Right ventricle myocardium inferior (tissue), 1 donor: ENCODE data around the gene CCNJL. TPM values are rescaled to one million over a fixed set of nuclear protein-coding genes. Genes with fewer than 3 reads are reported as not detected.
"Not testable (repeated sequence)": the region's sequence is repeated elsewhere in the genome, so short reads cannot be mapped to it uniquely, and the experiment has no call there.

Experiments
- ATAC-seq: fragments of 200-7000 bp; cut with Tn5 transposase; one replicate; pipeline ENCODE4 v1.9.1; 2020; ENCODE audit warnings: mild to moderate bottlenecking, moderate library complexity
- DNase-seq: peaks from one replicate; pipeline ENCODE4 v3.0.0; 2021; ENCODE audit errors: missing footprints
- intact Hi-C: fragments of 100-400 bp; cut with DNase I; formaldehyde crosslinking; loops from one replicate; pipeline ENCODE4 v1.11.0; 2022
- total RNA-seq: library from RNA; stranded (reverse); fragmentation: NEBNext Ultra II Directional; extraction: Animal tissue kit (Norgen Biotek cat#: 25700); gene quantifications from one replicate; pipeline ENCODE4 v1.2.1, GENCODE V29; 2021
- donor health status: DM: no; HTN: yes; CAD: no; lungs with severe emphysema.

Gene CCNJL
- total RNA-seq, 1 donor from 2014 or later = 10.2 TPM

DNA sequence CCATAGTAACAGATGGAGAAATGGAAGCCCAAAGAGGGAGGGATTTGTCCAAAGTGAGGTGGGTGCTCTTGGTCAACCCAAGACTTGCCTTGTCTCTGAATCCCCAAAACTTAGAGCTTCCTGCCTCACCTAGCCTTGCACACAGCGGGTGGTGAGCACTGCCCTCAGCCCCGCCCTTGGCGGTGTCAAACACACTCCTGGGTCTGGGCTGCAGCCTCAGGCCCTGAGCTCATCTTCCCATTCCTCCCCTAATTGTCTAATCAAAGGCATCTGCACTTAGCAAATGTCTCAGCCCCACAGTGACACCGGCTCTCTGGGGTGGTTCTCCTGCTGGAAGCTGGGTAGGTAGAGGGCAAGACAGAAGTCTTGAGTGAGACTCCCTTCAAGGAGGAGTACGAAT is 62.1 kb downstream of the CCNJL start:
- intact Hi-C loops = no loop called here
- DNase-seq (no peak), ATAC-seq (no peak)

DNA sequence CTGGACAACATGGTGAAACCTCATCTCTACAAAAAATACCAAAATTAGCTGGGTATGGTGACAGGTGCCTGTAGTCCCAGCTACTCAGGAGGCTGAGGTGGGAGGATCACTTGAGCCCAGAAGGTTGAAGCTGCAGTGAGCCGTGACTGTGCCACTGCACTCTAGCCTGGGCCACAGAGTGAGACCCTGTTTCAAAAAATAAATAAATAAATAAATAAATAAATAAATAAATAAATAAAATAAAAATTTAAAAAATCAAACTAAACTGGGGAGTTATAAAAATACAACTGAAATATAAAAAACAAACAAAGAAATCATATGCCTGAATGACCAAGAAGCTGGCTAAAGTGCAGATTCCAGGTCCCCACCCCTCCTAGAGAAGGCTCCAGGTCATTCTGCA is 62.8 kb downstream of the CCNJL start:
- intact Hi-C loops, DNase-seq, ATAC-seq: not testable (repeated sequence)

DNA sequence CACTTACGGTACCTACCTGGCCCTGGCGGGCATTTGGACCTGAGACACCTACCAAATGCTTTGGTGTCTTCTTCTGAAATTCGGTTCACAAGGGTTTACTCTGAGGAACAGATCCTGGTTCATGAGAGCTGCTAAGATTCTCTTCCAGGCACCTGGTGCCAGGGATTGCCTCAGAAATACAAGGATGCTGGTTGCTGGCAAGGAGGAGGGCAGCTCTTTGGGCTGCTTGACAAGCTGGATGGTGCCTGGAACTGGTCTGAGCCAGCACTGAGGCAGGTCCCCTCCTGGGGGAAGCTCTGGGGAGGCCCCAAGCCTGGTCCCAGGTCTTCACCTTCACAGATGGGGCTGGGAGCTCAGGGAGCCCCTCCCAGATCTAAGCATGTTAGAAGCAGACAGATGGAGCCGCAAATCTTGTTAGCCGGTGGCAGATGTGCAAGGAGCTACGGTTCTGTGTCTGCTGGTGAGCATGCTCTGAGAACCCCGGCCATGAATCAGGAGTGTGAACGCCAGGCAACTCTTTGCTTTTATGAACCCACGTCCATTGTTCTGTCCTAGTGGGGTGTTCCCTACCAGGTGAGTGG is 66.8 kb downstream of the CCNJL start:
- intact Hi-C loops = no loop called here

DNA sequence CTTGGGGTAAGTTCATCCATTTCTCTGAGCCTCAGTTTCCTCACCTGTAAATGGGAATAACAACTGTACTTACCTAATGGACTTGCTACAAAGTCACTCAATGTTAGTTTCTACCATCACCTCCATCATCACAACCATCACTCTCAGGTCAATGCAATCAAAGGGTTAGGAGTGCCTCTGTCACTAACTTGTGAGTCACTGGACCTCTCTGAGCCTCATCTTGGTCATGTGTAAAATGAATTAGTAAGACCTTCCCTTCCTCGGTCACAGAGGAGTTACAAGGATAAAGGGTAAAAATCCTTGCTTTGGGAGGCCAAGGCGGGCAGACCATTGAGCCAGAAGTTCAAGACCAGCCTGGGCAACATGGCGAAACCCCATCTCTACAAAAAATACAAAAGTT is 70.2 kb downstream of the CCNJL start:
- intact Hi-C loops = no loop called here

More for the DNA sequence above, 66.8 kb downstream of the CCNJL start:
- no peak for DNase-seq
- no peak for ATAC-seq

DNA sequence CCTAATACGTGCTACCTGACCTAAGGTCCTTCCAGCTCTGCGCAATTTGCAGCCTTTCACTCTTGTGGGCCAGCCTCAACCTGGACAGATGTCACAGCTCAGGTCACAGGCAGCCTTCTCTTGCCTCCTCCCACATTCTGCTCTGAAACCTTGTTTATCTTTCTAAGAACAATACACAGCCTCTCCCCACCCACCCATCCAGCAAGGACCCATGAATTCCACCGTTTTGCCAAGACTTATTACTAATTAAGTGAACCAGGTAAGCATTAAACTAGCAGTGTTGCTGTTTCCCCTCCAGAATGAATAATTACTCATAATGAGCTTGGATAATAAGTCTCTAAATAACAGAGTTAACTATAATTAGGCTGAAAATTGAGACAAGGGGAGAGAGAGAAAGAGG is 72.0 kb downstream of the CCNJL start:
- ATAC-seq (no peak), DNase-seq (no peak)
- intact Hi-C loops = no loop called here

More for the DNA sequence above, 70.2 kb downstream of the CCNJL start:
- no peak for ATAC-seq
- no peak for DNase-seq

DNA sequence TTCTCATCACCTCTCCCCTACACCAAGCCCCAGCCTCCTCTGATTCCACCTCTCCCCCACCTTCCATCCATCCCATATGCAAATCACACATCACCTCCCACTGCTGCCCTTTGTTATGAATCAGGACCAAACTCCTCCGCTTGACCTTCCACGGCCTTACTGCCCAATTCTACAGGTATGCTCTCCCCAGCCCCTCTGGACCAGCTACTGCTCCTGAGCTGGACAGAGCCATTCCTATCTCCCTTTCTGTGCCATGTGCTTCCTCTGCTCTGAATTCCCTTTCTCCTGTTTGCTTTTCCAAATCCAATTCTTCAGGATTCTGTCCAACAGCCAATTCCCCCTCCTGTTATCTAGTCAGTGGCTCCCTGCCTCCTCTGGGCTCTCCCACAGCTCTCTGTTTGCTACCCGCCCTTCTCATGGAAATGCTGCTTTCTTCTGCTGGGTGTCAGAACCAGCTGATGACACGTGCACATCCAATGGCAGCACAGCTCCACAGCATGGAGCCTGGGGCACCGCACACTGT is 74.7 kb downstream of the CCNJL start:
- ATAC-seq (no peak), DNase-seq (no peak)
- intact Hi-C loops = no loop called here

DNA sequence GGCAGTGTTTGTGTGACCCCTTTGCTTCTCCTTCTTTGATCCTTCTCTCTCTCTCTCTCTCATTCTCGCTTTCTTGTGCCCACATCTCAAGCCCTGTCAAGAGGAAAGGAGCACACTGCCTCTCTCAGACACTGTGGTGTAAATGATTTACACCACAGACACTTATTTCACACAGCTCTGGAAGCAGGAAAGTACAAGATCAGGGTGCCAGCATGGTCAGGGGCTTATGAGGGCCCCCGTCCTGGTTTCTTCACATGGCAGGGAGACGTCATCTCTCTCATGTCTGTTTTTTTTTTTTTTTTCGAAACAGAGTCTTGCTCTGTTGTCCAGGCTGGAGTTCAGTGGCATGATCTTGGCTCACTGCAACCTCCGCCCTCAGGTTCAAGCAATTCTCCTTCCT is 76.6 kb downstream of the CCNJL start:
- no peak for ATAC-seq
- intact Hi-C loops = no loop called here
- DNase-seq = no peak

DNA sequence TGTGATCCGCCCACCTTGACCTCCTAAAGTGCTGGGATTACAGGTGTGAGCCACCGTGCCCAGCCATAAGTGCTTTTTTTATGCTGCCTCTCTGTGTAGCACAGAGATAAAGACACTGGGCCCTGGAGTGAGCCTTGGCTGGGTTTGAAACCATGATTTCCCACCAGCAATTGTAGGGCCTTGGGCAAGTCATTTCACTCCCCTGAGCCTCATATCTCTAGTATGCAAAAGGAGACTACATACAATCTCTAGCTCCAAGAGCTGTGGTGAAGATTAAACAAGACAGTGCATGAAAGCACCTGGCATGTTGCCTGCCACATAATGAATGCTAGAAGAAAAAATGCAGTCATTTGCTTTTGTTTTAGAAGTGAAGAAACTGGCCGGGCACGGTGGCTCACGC is 79.1 kb downstream of the CCNJL start:
- ATAC-seq (no peak), DNase-seq (no peak)
- intact Hi-C loops = no loop called here

DNA sequence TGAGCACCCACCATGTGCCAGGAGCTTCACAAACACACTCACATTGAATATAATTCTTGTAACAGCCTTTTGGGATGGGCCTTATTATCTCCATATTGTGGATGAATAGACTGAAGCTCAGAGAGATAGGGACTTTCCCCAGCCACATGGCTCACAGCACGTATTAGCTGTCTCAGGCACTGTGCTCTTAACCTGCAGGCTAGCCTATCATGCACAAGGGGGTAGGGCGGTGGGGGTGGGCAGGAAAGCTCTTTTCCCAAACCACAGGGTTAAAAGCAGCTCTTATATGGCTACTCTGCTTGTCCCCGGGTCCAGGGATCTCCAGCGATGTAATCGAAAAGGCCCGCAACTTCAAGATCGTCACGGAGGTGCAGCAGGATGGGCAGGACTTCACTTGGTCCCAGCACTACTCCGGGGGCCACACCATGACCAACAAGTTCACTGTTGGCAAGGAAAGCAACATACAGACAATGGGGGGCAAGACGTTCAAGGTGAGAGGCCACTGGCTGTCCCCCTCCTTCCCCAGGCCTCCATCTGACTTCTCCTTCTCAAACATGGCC is 80.5 kb downstream of the CCNJL start:
- intact Hi-C loops = no loop called here
- no peak for ATAC-seq

DNA sequence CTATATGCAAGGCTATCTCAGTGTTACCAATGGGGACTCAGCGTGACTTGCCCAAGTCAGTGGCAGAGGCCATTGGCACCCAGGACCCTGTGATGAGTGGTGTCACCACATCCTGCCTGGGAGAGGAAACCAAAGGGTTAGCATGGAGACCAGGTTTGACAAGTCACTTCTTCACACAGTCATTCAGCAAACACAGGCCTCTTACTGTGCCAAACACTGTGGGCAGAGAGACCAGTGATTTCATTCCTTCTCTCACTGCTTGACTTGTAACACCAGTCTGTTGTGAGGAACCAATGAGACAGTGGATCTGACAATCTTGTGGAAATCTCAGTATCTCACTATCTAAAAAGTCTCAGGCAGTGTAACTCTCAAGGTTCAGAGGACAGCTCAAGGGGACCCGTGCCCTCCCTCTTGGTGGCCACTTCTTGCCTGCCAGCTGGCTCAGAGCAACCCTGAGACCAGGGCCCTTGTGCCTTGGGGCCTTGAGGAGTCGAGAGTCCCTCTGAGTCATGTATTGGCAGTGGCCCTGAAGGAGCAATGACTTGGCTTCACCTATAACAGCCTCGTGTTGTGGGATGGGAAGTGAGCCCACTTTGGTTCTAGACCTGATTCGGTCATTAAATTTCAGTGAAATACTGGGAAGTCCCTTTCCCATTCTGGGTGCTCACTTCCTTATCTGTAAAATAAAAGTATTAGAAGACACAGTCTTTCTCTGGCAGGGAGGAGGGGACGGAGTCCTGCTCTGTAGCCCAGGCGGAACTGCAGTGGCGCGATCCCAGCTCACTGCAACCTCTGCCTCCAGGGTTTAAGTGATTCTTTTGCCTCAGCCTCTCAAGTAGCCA is 81.5 kb downstream of the CCNJL start:
- DNase-seq = no peak

More for the DNA sequence above, 80.5 kb downstream of the CCNJL start:
- DNase-seq = no peak

DNA sequence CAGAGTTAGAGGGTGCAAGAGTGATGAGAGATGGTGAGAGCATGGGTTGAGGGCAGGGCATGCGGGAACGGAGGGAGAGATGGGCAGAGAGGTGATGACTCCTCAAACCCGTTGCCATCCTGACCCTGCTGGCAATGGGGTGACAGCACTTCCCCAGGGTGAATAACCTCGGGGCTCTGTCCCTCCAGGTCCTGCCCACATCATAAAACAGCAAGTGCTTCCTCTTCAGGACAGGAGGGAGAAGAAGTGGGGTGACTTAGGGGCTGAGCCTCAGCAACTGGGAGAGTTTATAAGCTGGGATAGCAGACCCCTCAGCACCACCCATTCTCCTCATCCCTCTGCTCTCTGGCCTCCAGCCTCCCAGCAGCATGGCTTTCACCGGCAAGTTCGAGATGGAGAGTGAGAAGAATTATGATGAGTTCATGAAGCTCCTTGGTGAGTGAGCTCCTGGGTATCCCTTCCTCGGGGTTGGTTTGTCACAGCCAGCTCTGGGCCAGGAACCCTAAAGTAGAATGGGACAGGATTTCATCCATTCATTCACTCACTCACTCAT is 83.1 kb downstream of the CCNJL start, which contains the start of gene FABP6:
Gene FABP6 (plus strand): TSS at position 317 of the 553 bp plus-strand sequence. CDS start 52 bp downstream, at position 369.
- no peak for DNase-seq
- intact Hi-C loops = no loop called here
- ATAC-seq = no peak

More for the DNA sequence above, 81.5 kb downstream of the CCNJL start:
- peak; percentile 23 for ATAC-seq
- intact Hi-C loops = no loop called here

DNA sequence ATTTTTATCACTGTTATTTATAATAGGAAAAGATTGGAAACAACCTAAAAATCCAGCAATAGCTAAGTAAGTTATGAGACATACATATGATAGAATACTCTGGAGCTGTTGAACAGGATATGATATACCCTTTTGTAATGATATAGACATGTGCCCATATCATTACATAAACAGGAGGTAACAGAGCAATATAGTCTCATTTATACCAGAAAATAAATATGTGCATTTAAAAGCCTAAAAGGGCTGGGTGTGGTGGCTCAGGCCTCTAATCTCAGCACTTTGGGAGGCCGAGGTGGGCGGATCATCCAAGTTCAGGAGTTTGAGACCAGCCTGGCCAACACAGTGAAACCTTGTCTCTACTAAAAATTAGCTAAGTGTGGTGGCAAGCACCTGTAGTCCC is 85.4 kb downstream of the CCNJL start:
- DNase-seq (no peak), ATAC-seq (no peak)
- intact Hi-C loops = no loop called here

DNA sequence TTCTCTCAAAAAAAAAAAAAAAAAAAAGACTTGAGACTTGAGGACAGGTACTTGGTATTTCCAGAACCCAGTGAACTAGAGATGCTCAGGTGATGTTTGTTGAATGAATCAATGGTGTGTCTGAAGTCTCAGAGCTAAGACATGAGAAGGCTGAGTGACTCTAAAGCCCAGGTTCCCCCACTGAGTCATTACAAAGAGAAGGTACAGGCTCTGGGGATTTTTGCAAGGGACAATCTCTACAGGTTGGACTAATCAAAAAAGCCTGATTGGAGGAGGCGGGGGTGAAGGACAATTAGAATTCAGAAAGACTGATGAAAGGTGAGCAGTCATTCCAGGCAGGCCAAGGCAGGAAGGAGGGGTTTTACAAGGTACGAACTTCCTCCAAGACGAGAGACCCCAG is 91.3 kb downstream of the CCNJL start:
- ATAC-seq = no peak
- intact Hi-C loops = no loop called here

DNA sequence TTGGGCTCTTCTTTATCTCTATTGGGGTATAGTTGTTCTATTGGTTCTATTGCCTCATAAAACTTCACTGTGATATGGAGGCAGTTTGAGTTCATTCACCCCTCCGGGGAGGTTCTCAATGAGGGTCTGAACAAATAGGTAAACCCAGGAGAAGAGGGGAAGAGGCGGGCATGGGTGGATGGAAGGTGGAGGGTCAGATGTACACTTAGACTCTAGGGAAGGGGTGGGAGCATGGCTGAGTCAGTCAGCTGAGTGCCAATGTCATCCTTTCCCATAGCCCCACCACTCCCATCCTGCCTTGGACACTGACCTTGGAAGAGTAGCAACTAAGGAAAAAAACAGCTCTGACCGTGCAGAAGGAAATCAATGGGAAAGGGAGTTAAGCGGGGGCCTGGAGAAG is 93.0 kb downstream of the CCNJL start:
- intact Hi-C loops = no loop called here
- ATAC-seq = no peak
- no peak for DNase-seq

More for the DNA sequence above, 91.3 kb downstream of the CCNJL start:
- no peak for DNase-seq

DNA sequence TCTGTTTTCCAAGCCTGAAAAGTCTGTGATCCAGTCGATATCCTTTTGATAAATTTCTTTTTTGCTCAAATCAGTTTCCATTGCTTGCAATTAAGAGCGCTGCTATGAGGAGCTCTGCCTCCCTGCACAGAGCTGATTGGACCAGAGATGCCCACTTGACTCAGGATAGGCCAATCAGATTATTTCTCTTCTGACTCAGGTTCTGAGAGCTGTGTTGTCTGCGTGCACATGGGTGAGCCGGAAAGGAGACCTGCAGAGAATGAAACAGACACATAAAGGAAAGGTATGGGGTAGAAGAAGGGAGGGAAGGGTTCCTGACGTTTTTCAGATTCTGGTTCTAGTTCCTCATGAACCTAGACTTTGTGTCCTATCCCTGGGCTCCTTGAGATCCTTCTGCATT is 98.8 kb downstream of the CCNJL start:
- ATAC-seq (no peak), DNase-seq (no peak)
- intact Hi-C loops = no loop called here

DNA sequence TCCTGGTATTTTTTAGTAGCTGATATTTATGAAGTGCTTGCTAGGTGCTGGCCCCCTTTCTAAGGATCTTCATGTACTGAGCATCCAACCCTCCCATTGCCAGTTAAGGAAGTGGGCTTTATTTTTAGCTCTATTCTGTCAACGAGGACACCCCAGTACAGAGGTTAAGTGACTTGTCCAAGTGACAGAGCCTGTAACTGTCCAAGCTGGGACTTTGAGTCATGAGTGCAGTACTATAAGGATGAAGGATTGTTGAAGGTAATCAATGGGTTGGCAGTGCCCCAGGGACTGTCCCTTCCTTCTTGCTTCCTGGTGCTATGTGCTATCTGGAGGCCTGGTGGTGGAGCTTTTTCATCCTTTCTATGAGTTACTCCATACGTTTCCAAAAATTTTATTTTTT is 101.0 kb downstream of the CCNJL start:
- intact Hi-C loops = no loop called here
- ATAC-seq (peak; percentile 70), DNase-seq (no peak)

DNA sequence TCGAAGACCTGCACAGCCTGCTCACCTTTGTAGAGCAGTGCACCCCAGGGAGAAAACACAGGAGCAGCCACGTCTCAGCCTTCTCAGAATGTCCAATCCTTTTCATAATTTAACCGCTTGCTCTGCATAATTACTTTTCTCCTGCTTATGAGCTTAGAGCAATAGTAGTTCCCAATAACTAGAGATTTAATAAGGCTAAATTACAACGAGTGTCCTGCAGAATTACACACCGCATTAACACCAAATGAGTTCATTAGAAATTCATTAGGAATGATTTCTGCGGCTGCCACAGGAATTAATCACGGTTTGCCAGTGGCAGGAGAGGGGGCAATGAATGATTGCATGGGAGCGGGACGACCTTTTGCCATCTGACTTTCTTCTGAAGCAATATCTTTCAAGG is 101.8 kb downstream of the CCNJL start:
- DNase-seq (no peak), ATAC-seq (no peak)
- intact Hi-C loops = no loop called here

DNA sequence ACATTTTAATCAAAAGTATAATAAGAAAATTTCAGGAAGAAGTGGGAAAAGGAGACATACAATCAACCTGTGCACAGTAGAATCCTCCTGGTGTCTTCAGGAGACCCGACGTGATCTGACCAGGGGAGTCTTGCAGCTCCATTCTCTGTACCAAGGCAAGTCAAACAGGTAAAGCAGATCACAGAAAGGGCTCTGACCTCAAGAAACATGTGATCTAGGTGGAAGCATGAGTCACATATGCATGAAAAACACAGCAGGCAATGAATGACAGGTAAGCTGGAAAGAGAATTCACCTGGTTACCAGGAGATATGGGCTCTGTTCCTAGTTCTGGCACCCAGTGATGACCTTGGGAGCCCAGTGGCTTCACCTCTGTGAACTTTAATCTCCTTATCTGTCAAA is 102.4 kb downstream of the CCNJL start:
- DNase-seq (no peak), ATAC-seq (no peak)
- intact Hi-C loops = no loop called here

DNA sequence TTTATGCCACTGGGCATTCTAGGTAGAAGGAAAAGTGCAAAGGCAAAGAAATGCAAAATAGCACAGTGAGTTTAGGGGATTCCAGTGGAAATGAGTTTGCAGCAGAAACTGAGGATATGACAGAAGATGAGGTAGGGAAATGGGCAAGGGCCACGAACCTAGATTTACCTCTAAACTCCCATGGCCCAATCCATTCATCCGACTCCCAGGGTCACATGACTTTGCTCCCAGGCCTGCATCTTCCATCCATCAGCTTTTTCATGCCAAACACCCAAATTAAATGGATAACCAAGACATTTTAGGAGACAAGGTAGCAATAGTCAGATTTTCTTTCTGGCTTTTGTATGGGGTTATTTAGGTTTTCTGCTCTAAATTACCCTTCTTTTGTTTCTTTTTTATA is 105.3 kb downstream of the CCNJL start:
- DNase-seq = no peak
- no peak for ATAC-seq
- intact Hi-C loops = no loop called here
